ENCODE data around the gene MBD1. TPM values are rescaled to one million over a fixed set of nuclear protein-coding genes. Genes with fewer than 3 reads are reported as not detected.

MBD1 gene
- total RNA-seq, 4 donors from 2014 or later: 39.5 to 83.8 (median 61.0) TPM

DNA sequence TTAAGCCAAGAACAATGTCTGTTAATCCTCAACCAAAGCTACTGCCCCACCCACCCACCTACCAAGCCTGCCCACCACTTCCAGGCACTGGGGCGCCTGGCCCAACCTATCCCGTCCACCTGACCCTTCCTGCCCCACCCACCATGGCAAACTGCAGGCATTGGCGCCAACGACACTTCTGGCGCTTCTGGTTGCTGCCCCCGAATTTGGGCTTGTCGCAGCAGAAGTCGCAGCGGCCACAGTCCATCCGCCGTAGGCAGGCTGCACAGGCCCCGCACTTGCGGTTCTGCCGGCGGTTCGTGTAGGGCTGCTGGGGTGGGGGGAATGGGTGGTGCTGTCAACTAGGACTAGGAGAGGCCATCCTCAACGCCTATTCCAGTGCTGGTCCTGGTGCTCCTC, 7.3 kb downstream of the MBD1 start:
- no peak for TF ChIP-seq POLR2A (IDR thresholded peaks at IDR 0.05)
- TF ChIP-seq, protein P1, sequence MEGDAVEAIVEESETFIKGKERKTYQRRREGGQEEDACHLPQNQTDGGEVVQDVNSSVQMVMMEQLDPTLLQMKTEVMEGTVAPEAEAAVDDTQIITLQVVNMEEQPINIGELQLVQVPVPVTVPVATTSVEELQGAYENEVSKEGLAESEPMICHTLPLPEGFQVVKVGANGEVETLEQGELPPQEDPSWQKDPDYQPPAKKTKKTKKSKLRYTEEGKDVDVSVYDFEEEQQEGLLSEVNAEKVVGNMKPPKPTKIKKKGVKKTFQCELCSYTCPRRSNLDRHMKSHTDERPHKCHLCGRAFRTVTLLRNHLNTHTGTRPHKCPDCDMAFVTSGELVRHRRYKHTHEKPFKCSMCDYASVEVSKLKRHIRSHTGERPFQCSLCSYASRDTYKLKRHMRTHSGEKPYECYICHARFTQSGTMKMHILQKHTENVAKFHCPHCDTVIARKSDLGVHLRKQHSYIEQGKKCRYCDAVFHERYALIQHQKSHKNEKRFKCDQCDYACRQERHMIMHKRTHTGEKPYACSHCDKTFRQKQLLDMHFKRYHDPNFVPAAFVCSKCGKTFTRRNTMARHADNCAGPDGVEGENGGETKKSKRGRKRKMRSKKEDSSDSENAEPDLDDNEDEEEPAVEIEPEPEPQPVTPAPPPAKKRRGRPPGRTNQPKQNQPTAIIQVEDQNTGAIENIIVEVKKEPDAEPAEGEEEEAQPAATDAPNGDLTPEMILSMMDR (IDR thresholded peaks at IDR 0.05): no peak
- 100% methylated on average over 1 of the region's 17 CpGs for WGBS, 2 donors
- Histone ChIP-seq H3K4me1 (peaks cover 0 to 17% (median 3%) of the 10 kb centered on the region in 3 donors), H3K27ac (no peak overlapping the region), H3K4me3 (no peak overlapping the region), H3K36me3 (peaks cover 51 to 98% (median 60%) of the 10 kb centered on the region in 3 donors), H3K9me3 (no peaks in the 10 kb centered on the region), H3K27me3 (no peaks in the 10 kb centered on the region)
- DNase-seq: no peak
- intact Hi-C loops (cut with DNase I): no loop called here

GRCh38 chr18:50273203-50274043, 7.9 kb downstream of the MBD1 start:
- no peak for TF ChIP-seq POLR2A (IDR thresholded peaks at IDR 0.05)
- TF ChIP-seq, protein P1 (IDR thresholded peaks at IDR 0.05): no peak
- intact Hi-C loops (cut with DNase I): no loop called here
- Histone ChIP-seq H3K27me3 (no peaks in the 10 kb centered on the region), H3K27ac (no peak overlapping the region), H3K4me1 (peaks cover 0 to 14% (median 3%) of the 10 kb centered on the region in 3 donors), H3K36me3 (peaks cover 51 to 96% (median 62%) of the 10 kb centered on the region in 3 donors), H3K9me3 (no peaks in the 10 kb centered on the region), H3K4me3 (no peak overlapping the region)
- no peak for DNase-seq
- WGBS, 2 donors: 83 to 92% methylated on average over 5 to 10 of the region's 23 CpGs

GRCh38 chr18:50272568-50272967, 8.8 kb downstream of the MBD1 start:
- H3K27me3 ChIP-seq: no peaks in the 10 kb centered on the region
- intact Hi-C loops (cut with DNase I): no loop called here

GRCh38 chr18:50268022-50268747, 13.1 kb downstream of the MBD1 start:
- DNase-seq: peak; percentile 47
- WGBS, 2 donors: 11 to 26% methylated on average over 8 to 12 of the region's 56 CpGs
- Histone ChIP-seq H3K36me3 (peaks cover 14 to 46% (median 25%) of the 10 kb centered on the region in 3 donors), H3K9me3 (no peaks in the 10 kb centered on the region), H3K27ac (peak overlapping the region; percentile 52 to 89 (median 79)), H3K4me1 (peaks cover 4 to 32% (median 5%) of the 10 kb centered on the region in 3 donors), H3K27me3 (no peaks in the 10 kb centered on the region), H3K4me3 (peak overlapping the region; percentile 36 to 67 (median 54))
- TF ChIP-seq, protein P1 (IDR thresholded peaks at IDR 0.05): peak; percentile 51 to 78 (median 68)
- no peak for TF ChIP-seq POLR2A (IDR thresholded peaks at IDR 0.05)
- intact Hi-C loops (cut with DNase I): no loop called here

More at GRCh38 chr18:50272568-50272967, 8.8 kb downstream of the MBD1 start:
- 92 to 100% methylated on average over 1 to 5 of the region's 5 CpGs for WGBS, 2 donors
- TF ChIP-seq, protein P1 (IDR thresholded peaks at IDR 0.05): no peak
- no peak for TF ChIP-seq POLR2A (IDR thresholded peaks at IDR 0.05)
- Histone ChIP-seq H3K4me3 (no peak overlapping the region), H3K9me3 (no peaks in the 10 kb centered on the region), H3K36me3 (peaks cover 51 to 89% (median 62%) of the 10 kb centered on the region in 3 donors), H3K4me1 (peaks cover 0 to 14% (median 0%) of the 10 kb centered on the region in 3 donors), H3K27ac (no peak overlapping the region)
- no peak for DNase-seq

Data from esophagus squamous epithelium (tissue), 5 donors.